HepG2 (cell line): ENCODE results near the gene WIZ. TPM values are rescaled to one million over a fixed set of nuclear protein-coding genes. Genes with fewer than 3 reads are reported as not detected.

ENCODE experiments used
- CREM ChIP-seq, 2 experiments: sonication (generic) in 1 of 2; formaldehyde crosslinking in 1 of 2; IDR thresholded peaks; 2 replicates each; pipeline versions ENCODE4 v1.4.0 to v1.6.1; 2016 to 2020; ENCODE audit warnings: antibody characterized with exemption in 1 of 2, mild to moderate bottlenecking in 1 of 2, missing genetic modification reagents in 1 of 2
- EED ChIP-seq: sonication (generic); formaldehyde crosslinking; IDR thresholded peaks from 2 replicates; pipeline ENCODE4 v1.5.0; 2020; ENCODE audit warnings: mild to moderate bottlenecking, missing genetic modification reagents
- RARG ChIP-seq: sonication (generic); formaldehyde crosslinking; IDR thresholded peaks from 2 replicates; pipeline ENCODE4 v1.4.0; 2020; ENCODE audit warnings: low read depth, mild to moderate bottlenecking, missing genetic modification reagents
- SYNCRIP ChIP-seq: fragments of 200-400 bp; formaldehyde crosslinking; IDR thresholded peaks from 2 replicates; pipeline ENCODE4 v1.6.1; 2018; ENCODE audit warnings: mild to moderate bottlenecking, low read depth, low read length; ENCODE audit not compliant: insufficient read depth
- TBL1XR1 ChIP-seq: fragments of 150-350 bp; IDR thresholded peaks from 2 replicates; pipeline ENCODE4 v1.6.1; 2014; ENCODE audit warnings: borderline replicate concordance, low read length; ENCODE audit not compliant: partially characterized antibody
- ZBTB3 ChIP-seq: sonication (generic); formaldehyde crosslinking; IDR thresholded peaks from 2 replicates; pipeline ENCODE4 v1.4.0; 2020; ENCODE audit warnings: low read depth, mild to moderate bottlenecking, moderate library complexity, missing genetic modification reagents, borderline replicate concordance
- ZNF24 ChIP-seq: fragments of 450-650 bp; IDR thresholded peaks from 2 replicates; pipeline ENCODE4 v1.6.1; 2017; ENCODE audit warnings: antibody characterized with exemption, mild to moderate bottlenecking
- ZNF329 ChIP-seq: sonication (generic); formaldehyde crosslinking; IDR thresholded peaks from 2 replicates; pipeline ENCODE4 v1.9.0; 2021; ENCODE audit warnings: low read depth, mild to moderate bottlenecking, missing genetic modification reagents
- ZNF552 ChIP-seq: sonication (generic); formaldehyde crosslinking; IDR thresholded peaks from 2 replicates; pipeline ENCODE4 v1.9.0; 2022; ENCODE audit warnings: missing genetic modification reagents, mild to moderate bottlenecking, borderline replicate concordance
- ZNF567 ChIP-seq: sonication (generic); formaldehyde crosslinking; IDR thresholded peaks from 2 replicates; pipeline ENCODE4 v1.8.1; 2023; ENCODE audit warnings: mild to moderate bottlenecking, missing genetic modification reagents, borderline replicate concordance
- ZNF772 ChIP-seq: sonication (generic); formaldehyde crosslinking; IDR thresholded peaks from 2 replicates; pipeline ENCODE4 v1.5.0; 2020; ENCODE audit warnings: mild to moderate bottlenecking, missing genetic modification reagents
- ZNF788 ChIP-seq: sonication (generic); formaldehyde crosslinking; IDR thresholded peaks from 2 replicates; pipeline ENCODE4 v1.5.0; 2020; ENCODE audit warnings: mild to moderate bottlenecking, missing genetic modification reagents, borderline replicate concordance
- ZSCAN20 ChIP-seq: sonication (generic); formaldehyde crosslinking; IDR thresholded peaks from 2 replicates; pipeline ENCODE4 v1.4.0; 2020; ENCODE audit warnings: missing genetic modification reagents, mild to moderate bottlenecking, borderline replicate concordance
- polyA plus RNA-seq, 8 experiments: library from polyadenylated mRNA; depleted of rRNA in 3 of 8; stranded (reverse) in 7 of 8; unstranded in 1 of 8; fragments of >200 nt; fragmentation: Illumina TruSeq in 4 of 8; extraction: Trizol in 4 of 8; gene quantifications; 2 replicates each; pipeline versions ENCODE4 v1.2.1 to v1.2.3, GENCODE V29; 2011 to 2016; ENCODE audit warnings: low read depth in 4 of 8, missing spikeins in 1 of 8, mixed read lengths in 1 of 8; ENCODE audit not compliant: insufficient read depth in 1 of 8
- total RNA-seq, 5 experiments: library from RNA; depleted of rRNA; stranded (reverse); fragments of >200 nt; fragmentation: Illumina TruSeq; extraction: Trizol; gene quantifications; 2 replicates each; pipeline ENCODE4 v1.2.3, GENCODE V29; 2016; ENCODE audit warnings: low read depth in 1 of 5
- TF ChIP-seq, protein P1 (sequence below): IDR thresholded peaks from 2 replicates; pipeline ENCODE4 v1.6.1; 2016; ENCODE audit warnings: control low read depth
- TF ChIP-seq, protein P2 (sequence below): sonication (generic); formaldehyde crosslinking; IDR thresholded peaks from 2 replicates; pipeline ENCODE4 v1.4.0; 2020; ENCODE audit warnings: missing genetic modification reagents, mild to moderate bottlenecking, borderline replicate concordance
- TF ChIP-seq, protein P3 (sequence below): sonication (generic); formaldehyde crosslinking; IDR thresholded peaks from 2 replicates; pipeline ENCODE4 v1.4.0; 2020; ENCODE audit warnings: missing genetic modification reagents
- TF ChIP-seq, protein P4 (sequence below): sonication (generic); formaldehyde crosslinking; IDR thresholded peaks from 2 replicates; pipeline ENCODE4 v1.8.1; 2023; ENCODE audit warnings: missing genetic modification reagents, inconsistent platforms, borderline replicate concordance

WIZ gene
- total and polyA plus RNA-seq, 2 of the 13 experiments (the other 11 are each of a cell fraction or from before 2014, with no cell fraction given), result 4.7 to 4.8 TPM

DNA sequence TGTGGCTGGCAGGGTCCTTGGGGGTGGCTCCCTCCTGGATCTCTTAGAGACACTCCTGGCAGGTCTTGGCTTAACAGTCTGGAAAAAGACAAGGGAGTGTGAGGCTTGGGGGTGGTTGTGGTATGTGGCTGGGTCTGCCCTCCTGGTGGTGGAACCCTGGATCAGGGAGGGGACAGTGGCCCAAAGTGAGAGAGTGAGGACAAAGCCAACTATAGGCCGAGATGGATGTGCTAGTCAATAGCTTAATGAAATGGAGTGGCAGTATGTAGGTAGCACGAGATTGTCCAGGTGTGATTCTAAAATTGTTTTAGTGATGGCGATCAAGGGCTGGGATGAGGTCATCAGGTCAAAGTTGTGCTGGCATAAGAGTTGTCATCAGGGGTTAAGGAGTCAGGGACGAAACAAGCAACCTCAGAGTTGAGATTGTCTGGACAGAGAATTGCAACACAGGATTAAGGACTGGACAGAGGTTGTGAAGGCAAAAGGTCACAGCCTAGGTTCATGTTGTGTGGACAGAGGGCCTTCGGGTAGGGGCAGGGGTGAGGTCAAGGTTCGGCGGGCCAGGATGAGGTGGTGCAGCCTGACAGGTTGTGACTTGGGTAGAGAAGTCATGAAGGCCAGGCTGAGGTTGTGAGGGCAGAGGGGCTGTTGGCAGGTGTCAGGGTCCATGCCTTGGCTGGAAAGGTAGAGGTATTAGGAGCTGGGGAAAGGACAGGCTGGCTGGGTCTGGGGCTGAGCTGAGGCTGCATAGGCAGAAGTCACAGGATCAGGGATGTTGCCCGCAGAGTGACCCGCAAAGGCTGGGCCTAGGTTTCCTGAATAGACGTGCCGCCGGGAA, 19.1 kb upstream of the WIZ start (continued):
- TF ChIP-seq, protein P1, sequence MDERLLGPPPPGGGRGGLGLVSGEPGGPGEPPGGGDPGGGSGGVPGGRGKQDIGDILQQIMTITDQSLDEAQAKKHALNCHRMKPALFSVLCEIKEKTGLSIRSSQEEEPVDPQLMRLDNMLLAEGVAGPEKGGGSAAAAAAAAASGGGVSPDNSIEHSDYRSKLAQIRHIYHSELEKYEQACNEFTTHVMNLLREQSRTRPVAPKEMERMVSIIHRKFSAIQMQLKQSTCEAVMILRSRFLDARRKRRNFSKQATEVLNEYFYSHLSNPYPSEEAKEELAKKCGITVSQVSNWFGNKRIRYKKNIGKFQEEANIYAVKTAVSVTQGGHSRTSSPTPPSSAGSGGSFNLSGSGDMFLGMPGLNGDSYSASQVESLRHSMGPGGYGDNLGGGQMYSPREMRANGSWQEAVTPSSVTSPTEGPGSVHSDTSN (CRISPR knock-in tag), result no peak
- TF ChIP-seq RARG (CRISPR knock-in tag) (no peak), ZSCAN20 (no peak), ZNF772 (CRISPR knock-in tag) (no peak), ZNF329 (CRISPR knock-in tag) (no peak), SYNCRIP (no peak), CREM (IDR thresholded peaks at IDR 0.05) (no peak; the same call in 1 of the 2 replicates), CREM (CRISPR knock-in tag; IDR thresholded peaks at IDR 0.05) (no peak), ZNF788 (CRISPR knock-in tag) (no peak), ZNF552 (CRISPR knock-in tag) (no peak), TBL1XR1 (no peak), ZNF24 (no peak), ZBTB3 (no peak), ZNF567 (no peak), EED (CRISPR knock-in tag) (no peak)
- TF ChIP-seq, protein P2, sequence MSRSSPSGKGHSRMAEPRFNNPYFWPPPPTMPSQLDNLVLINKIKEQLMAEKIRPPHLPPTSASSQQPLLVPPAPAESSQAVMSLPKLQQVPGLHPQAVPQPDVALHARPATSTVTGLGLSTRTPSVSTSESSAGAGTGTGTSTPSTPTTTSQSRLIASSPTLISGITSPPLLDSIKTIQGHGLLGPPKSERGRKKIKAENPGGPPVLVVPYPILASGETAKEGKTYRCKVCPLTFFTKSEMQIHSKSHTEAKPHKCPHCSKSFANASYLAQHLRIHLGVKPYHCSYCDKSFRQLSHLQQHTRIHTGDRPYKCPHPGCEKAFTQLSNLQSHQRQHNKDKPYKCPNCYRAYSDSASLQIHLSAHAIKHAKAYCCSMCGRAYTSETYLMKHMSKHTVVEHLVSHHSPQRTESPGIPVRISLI (CRISPR knock-in tag), result no peak
- TF ChIP-seq, protein P3, sequence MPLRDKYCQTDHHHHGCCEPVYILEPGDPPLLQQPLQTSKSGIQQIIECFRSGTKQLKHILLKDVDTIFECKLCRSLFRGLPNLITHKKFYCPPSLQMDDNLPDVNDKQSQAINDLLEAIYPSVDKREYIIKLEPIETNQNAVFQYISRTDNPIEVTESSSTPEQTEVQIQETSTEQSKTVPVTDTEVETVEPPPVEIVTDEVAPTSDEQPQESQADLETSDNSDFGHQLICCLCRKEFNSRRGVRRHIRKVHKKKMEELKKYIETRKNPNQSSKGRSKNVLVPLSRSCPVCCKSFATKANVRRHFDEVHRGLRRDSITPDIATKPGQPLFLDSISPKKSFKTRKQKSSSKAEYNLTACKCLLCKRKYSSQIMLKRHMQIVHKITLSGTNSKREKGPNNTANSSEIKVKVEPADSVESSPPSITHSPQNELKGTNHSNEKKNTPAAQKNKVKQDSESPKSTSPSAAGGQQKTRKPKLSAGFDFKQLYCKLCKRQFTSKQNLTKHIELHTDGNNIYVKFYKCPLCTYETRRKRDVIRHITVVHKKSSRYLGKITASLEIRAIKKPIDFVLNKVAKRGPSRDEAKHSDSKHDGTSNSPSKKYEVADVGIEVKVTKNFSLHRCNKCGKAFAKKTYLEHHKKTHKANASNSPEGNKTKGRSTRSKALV (CRISPR knock-in tag), result no peak
- TF ChIP-seq, protein P4, sequence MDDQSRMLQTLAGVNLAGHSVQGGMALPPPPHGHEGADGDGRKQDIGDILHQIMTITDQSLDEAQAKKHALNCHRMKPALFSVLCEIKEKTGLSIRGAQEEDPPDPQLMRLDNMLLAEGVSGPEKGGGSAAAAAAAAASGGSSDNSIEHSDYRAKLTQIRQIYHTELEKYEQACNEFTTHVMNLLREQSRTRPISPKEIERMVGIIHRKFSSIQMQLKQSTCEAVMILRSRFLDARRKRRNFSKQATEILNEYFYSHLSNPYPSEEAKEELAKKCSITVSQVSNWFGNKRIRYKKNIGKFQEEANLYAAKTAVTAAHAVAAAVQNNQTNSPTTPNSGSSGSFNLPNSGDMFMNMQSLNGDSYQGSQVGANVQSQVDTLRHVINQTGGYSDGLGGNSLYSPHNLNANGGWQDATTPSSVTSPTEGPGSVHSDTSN, result no peak
